HepG2 (cell line): Measurements from ENCODE around the gene NOL12. TPM values are rescaled to one million over a fixed set of nuclear protein-coding genes. Genes with fewer than 3 reads are reported as not detected.

ENCODE experiments used
- AHR ChIP-seq: IDR thresholded peaks from 2 replicates; pipeline ENCODE4 v1.6.1; 2018; ENCODE audit warnings: missing genetic modification reagents, missing compliant biosample characterization
- FOXM1 ChIP-seq: sonication (generic); formaldehyde crosslinking; IDR thresholded peaks from 2 replicates; pipeline ENCODE4 v1.5.0; 2020; ENCODE audit warnings: missing genetic modification reagents
- GATA4 ChIP-seq: sonication (generic); IDR thresholded peaks from 2 replicates; pipeline ENCODE4 v1.6.1; 2016; ENCODE audit warnings: antibody characterized with exemption, low read depth, borderline replicate concordance
- HNRNPLL ChIP-seq: fragments of 200-400 bp; formaldehyde crosslinking; IDR thresholded peaks from 2 replicates; pipeline ENCODE4 v1.6.1; 2017; ENCODE audit warnings: mild to moderate bottlenecking, low read depth, low read length; ENCODE audit not compliant: poor library complexity, severe bottlenecking
- KDM3A ChIP-seq: IDR thresholded peaks from 2 replicates; pipeline ENCODE4 v1.6.1; 2018; ENCODE audit warnings: low read depth, missing compliant biosample characterization
- POLR2A ChIP-seq, 2 experiments: IDR thresholded peaks; 2 replicates each; pipeline ENCODE4 v1.6.1; 2011; ENCODE audit warnings: low read depth in 2 of 2, low read length in 2 of 2, mild to moderate bottlenecking in 1 of 2, moderate library complexity in 1 of 2; ENCODE audit not compliant: insufficient read depth in 1 of 2
- POLR2G ChIP-seq: fragments of 200-400 bp; formaldehyde crosslinking; IDR thresholded peaks from 2 replicates; pipeline ENCODE4 v1.6.1; 2018; ENCODE audit warnings: mild to moderate bottlenecking, low read depth, low read length, moderate library complexity
- SMARCC2 ChIP-seq: fragments of 450-650 bp; IDR thresholded peaks from 2 replicates; pipeline ENCODE4 v1.6.1; 2017; ENCODE audit warnings: antibody characterized with exemption, mild to moderate bottlenecking
- TARDBP ChIP-seq: sonication (generic); formaldehyde crosslinking; IDR thresholded peaks from 2 replicates; pipeline ENCODE4 v1.8.0; 2022; ENCODE audit warnings: mild to moderate bottlenecking, missing genetic modification reagents
- TBP ChIP-seq: sonication (generic); formaldehyde crosslinking; IDR thresholded peaks from 2 replicates; pipeline ENCODE4 v1.5.0; 2020; ENCODE audit warnings: missing genetic modification reagents
- ZC3H13 ChIP-seq: sonication (generic); formaldehyde crosslinking; IDR thresholded peaks from 2 replicates; pipeline ENCODE4 v1.8.1; 2023; ENCODE audit warnings: mild to moderate bottlenecking, missing genetic modification reagents, moderate library complexity
- ZKSCAN1 ChIP-seq: fragments of 150-350 bp; IDR thresholded peaks from 2 replicates; pipeline ENCODE4 v1.6.1; 2014; ENCODE audit warnings: low read length
- ZNF101 ChIP-seq: sonication (generic); formaldehyde crosslinking; IDR thresholded peaks from 2 replicates; pipeline ENCODE4 v1.4.0; 2020; ENCODE audit warnings: mild to moderate bottlenecking, low read depth, missing genetic modification reagents, borderline replicate concordance
- ZNF224 ChIP-seq: sonication (generic); formaldehyde crosslinking; IDR thresholded peaks from 2 replicates; pipeline ENCODE4 v1.5.0; 2020; ENCODE audit warnings: mild to moderate bottlenecking, missing genetic modification reagents
- ZNF30 ChIP-seq: sonication (generic); formaldehyde crosslinking; IDR thresholded peaks from 2 replicates; pipeline ENCODE4 v1.5.0; 2020; ENCODE audit warnings: mild to moderate bottlenecking, missing genetic modification reagents
- ZNF446 ChIP-seq: sonication (generic); formaldehyde crosslinking; IDR thresholded peaks from 2 replicates; pipeline ENCODE4 v1.5.0; 2020; ENCODE audit warnings: mild to moderate bottlenecking, missing genetic modification reagents
- ZNF496 ChIP-seq: sonication (generic); formaldehyde crosslinking; IDR thresholded peaks from 2 replicates; pipeline ENCODE4 v1.8.1; 2023; ENCODE audit warnings: mild to moderate bottlenecking, moderate library complexity, missing genetic modification reagents; ENCODE audit not compliant: insufficient replicate concordance
- ZNF614 ChIP-seq: IDR thresholded peaks from 2 replicates; pipeline ENCODE4 v1.6.1; 2018; ENCODE audit warnings: missing biosample characterization, missing genetic modification reagents, inconsistent platforms, borderline replicate concordance
- ZNF687 ChIP-seq: sonication (generic); formaldehyde crosslinking; IDR thresholded peaks from 2 replicates; pipeline ENCODE4 v1.5.1; 2020; ENCODE audit warnings: mild to moderate bottlenecking, missing genetic modification reagents, moderate library complexity
- ZNF839 ChIP-seq: sonication (generic); formaldehyde crosslinking; IDR thresholded peaks from 2 replicates; pipeline ENCODE4 v1.4.0; 2020; ENCODE audit warnings: missing genetic modification reagents, mild to moderate bottlenecking, borderline replicate concordance
- ZNF878 ChIP-seq: sonication (generic); formaldehyde crosslinking; IDR thresholded peaks from 2 replicates; pipeline ENCODE4 v1.8.1; 2023; ENCODE audit warnings: mild to moderate bottlenecking, missing genetic modification reagents, moderate library complexity
- polyA plus RNA-seq, 8 experiments: library from polyadenylated mRNA; depleted of rRNA in 3 of 8; stranded (reverse) in 7 of 8; unstranded in 1 of 8; fragments of >200 nt; fragmentation: Illumina TruSeq in 4 of 8; extraction: Trizol in 4 of 8; gene quantifications; 2 replicates each; pipeline versions ENCODE4 v1.2.1 to v1.2.3, GENCODE V29; 2011 to 2016; ENCODE audit warnings: low read depth in 4 of 8, missing spikeins in 1 of 8, mixed read lengths in 1 of 8; ENCODE audit not compliant: insufficient read depth in 1 of 8
- total RNA-seq, 5 experiments: library from RNA; depleted of rRNA; stranded (reverse); fragments of >200 nt; fragmentation: Illumina TruSeq; extraction: Trizol; gene quantifications; 2 replicates each; pipeline ENCODE4 v1.2.3, GENCODE V29; 2016; ENCODE audit warnings: low read depth in 1 of 5
- TF ChIP-seq, protein P1 (sequence below): IDR thresholded peaks from 2 replicates; pipeline ENCODE4 v1.6.1; 2016; ENCODE audit warnings: control low read depth
- TF ChIP-seq, protein P2 (sequence below): sonication (generic); formaldehyde crosslinking; IDR thresholded peaks from 2 replicates; pipeline ENCODE4 v1.4.0; 2020; ENCODE audit warnings: missing genetic modification reagents

Gene NOL12
- total and polyA plus RNA-seq, 2 of the 13 experiments (the other 11 are each of a cell fraction or from before 2014, with no cell fraction given) = 14.3 to 31.4 TPM

DNA sequence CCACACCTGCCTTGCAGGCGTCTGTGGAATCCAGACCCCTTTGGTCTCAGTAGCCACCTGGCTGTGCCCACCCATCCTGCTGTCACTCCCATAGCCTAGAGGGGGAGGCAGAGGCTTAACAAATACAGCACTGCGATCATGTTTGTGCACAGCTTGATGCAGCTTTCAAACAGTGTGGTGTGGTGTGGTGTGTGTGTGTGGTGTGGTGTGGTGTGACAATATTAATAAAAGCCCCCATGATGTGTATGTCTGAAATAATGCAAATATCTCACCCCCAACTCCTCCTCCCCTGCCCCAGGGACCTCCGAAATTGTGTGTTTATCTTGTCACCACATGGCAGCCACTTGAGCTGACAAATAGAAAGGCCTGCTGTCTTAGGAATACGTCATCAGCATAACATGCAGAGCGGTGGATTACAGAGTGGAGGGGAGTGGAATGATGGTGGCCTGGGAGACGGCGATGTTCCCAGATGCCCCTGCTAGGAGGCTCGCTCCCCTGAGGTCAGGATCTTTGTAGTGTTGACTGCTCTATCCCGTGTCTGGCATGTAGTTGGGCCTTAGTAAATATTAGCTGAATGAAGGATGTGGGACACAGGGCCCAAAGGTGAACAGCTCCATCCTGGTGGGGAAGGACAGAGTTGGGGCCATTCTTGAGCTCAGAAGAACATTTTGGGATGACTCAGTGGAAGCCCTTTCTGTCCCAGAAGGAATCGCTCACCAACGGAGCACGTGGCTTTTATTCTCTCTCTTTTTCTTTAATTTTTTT, 24.8 kb upstream of the NOL12 start (continued):
- TF ChIP-seq, protein P1, sequence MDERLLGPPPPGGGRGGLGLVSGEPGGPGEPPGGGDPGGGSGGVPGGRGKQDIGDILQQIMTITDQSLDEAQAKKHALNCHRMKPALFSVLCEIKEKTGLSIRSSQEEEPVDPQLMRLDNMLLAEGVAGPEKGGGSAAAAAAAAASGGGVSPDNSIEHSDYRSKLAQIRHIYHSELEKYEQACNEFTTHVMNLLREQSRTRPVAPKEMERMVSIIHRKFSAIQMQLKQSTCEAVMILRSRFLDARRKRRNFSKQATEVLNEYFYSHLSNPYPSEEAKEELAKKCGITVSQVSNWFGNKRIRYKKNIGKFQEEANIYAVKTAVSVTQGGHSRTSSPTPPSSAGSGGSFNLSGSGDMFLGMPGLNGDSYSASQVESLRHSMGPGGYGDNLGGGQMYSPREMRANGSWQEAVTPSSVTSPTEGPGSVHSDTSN = no peak
- TF ChIP-seq ZNF878 (CRISPR knock-in tag) = no peak
- no peak for TF ChIP-seq TBP (CRISPR knock-in tag)
- TF ChIP-seq ZNF839 (CRISPR knock-in tag) = no peak
- no peak for TF ChIP-seq ZNF224 (CRISPR knock-in tag)
- TF ChIP-seq POLR2G = no peak
- TF ChIP-seq ZNF496 (CRISPR knock-in tag) = no peak
- 0 out of 2 replicates have a peak, but pooled peaks have one; percentile 57 for TF ChIP-seq TARDBP (CRISPR knock-in tag)
- peak; percentile 55; the same call in 1 of the 2 replicates for TF ChIP-seq KDM3A (CRISPR knock-in tag)
- TF ChIP-seq AHR (CRISPR knock-in tag) = no peak
- TF ChIP-seq POLR2A (IDR thresholded peaks at IDR 0.05; ENCODE audit: insufficient read depth in 1 of 2, low read depth in 2 of 2, low read length in 2 of 2) = no peak
- TF ChIP-seq, protein P2, sequence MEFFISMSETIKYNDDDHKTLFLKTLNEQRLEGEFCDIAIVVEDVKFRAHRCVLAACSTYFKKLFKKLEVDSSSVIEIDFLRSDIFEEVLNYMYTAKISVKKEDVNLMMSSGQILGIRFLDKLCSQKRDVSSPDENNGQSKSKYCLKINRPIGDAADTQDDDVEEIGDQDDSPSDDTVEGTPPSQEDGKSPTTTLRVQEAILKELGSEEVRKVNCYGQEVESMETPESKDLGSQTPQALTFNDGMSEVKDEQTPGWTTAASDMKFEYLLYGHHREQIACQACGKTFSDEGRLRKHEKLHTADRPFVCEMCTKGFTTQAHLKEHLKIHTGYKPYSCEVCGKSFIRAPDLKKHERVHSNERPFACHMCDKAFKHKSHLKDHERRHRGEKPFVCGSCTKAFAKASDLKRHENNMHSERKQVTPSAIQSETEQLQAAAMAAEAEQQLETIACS (CRISPR knock-in tag) = 0 out of 2 replicates have a peak, but pooled peaks have one; percentile 17
- TF ChIP-seq HNRNPLL = no peak
- no peak for TF ChIP-seq ZNF446 (CRISPR knock-in tag)
- no peak for TF ChIP-seq GATA4
- TF ChIP-seq ZKSCAN1 = peak; percentile 23; the same call in 1 of the 2 replicates
- peak; percentile 43 for TF ChIP-seq ZNF687 (CRISPR knock-in tag)
- TF ChIP-seq FOXM1 = no peak
- no peak for TF ChIP-seq ZC3H13 (CRISPR knock-in tag)
- no peak for TF ChIP-seq ZNF30 (CRISPR knock-in tag)
- TF ChIP-seq ZNF614 (CRISPR knock-in tag) = peak; percentile 51; the same call in 1 of the 2 replicates
- no peak for TF ChIP-seq ZNF101 (CRISPR knock-in tag)
- TF ChIP-seq SMARCC2 = no peak
